ENCODE data around the gene METTL15. TPM values are rescaled to one million over a fixed set of nuclear protein-coding genes. Genes with fewer than 3 reads are reported as not detected.

Gene METTL15
- total and polyA plus RNA-seq, 2 of the 8 experiments (the other 6 are each of a cell fraction or from before 2014, with no cell fraction given), result 5.4 to 10.5 TPM

- no peak overlapping the region for H3K4me3 ChIP-seq (ENCODE audit: extremely low read depth in 1 of 4, insufficient read depth in 2 of 4, low read depth in 3 of 4, low read length in 4 of 4)
- ChIA-PET CTCF (ENCODE audit: partially characterized antibody) (interaction anchor here (0.6 kb wide), 1 partner anchor 13 kb away, joined by 3 read pairs; no protein-coding TSS in a partner anchor), POLR2A (ENCODE audit: partially characterized antibody) (no interaction called here)
- H2BK20ac ChIP-seq (ENCODE audit: low read length), result no peak overlapping the region
- no peak overlapping the region for H3K4me2 ChIP-seq (ENCODE audit: insufficient read depth in 1 of 2, low read depth in 2 of 2, low read length in 2 of 2)
- no peak overlapping the region for H3K14ac ChIP-seq (ENCODE audit: insufficient read length)
- H2AK5ac ChIP-seq (ENCODE audit: low read depth, low read length), result no peak overlapping the region
- no peaks in the 10 kb centered on the region for H4K20me1 ChIP-seq (replicated peaks in 1 of 2; ENCODE audit: control insufficient read depth in 1 of 2, insufficient read depth in 2 of 2, low read length in 2 of 2)
- no peak overlapping the region for H3K23ac ChIP-seq (ENCODE audit: insufficient read length)
- no peak overlapping the region for H4K5ac ChIP-seq (ENCODE audit: insufficient read length, low read depth, low read length)
- no peak overlapping the region for H4K8ac ChIP-seq (ENCODE audit: extremely low read depth, insufficient read depth, low read length)
- H3K56ac ChIP-seq (replicated peaks; ENCODE audit: insufficient read length, low read depth, low read length), result no peak overlapping the region
- peaks cover 0 to 42% (median 1%) of the 10 kb centered on the region in 4 experiments; a peak in 4 of 8 replicates for H3K36me3 ChIP-seq (ENCODE audit: control insufficient read depth in 2 of 4, insufficient read depth in 4 of 4, low read length in 3 of 4)
- no peaks in the 10 kb centered on the region for H3K79me1 ChIP-seq (ENCODE audit: low read depth, low read length)
- no peak overlapping the region for H2BK5ac ChIP-seq (ENCODE audit: low read depth, low read length)
- H3K9ac ChIP-seq (replicated peaks in 1 of 4; ENCODE audit: extremely low read depth in 1 of 4, low read depth in 3 of 4, low read length in 3 of 4), result no peak overlapping the region
- FAIRE-seq (no peak), DNase-seq (ENCODE audit: low read depth in 1 of 2, low spot score in 2 of 2) (no peak)
- no peak overlapping the region for H2BK120ac ChIP-seq (replicated peaks; ENCODE audit: low read depth, low read length)
- no peaks in the 10 kb centered on the region for H3K9me3 ChIP-seq (ENCODE audit: insufficient read depth in 2 of 2, low read depth in 1 of 2, low read length in 1 of 2)
- no peak overlapping the region for H4K91ac ChIP-seq (replicated peaks; ENCODE audit: insufficient read length, low read length)
- H3K27ac ChIP-seq (ENCODE audit: low read depth, low read length), result no peak overlapping the region
- no peaks in the 10 kb centered on the region for H3K4me1 ChIP-seq (replicated peaks in 1 of 4; ENCODE audit: control insufficient read depth in 3 of 4, insufficient read depth in 4 of 4, low read length in 3 of 4)
- no peak overlapping the region for H2BK12ac ChIP-seq (ENCODE audit: low read depth, low read length)
- 96% methylated on average over 5 of the region's 5 CpGs; no CpG with 5 or more reads in 1 of the 2 experiments for WGBS, 2 experiments (ENCODE audit: extremely low coverage in 1 of 2, insufficient coverage in 1 of 2, insufficient read length in 1 of 2, insufficient replicate concordance in 2 of 2, low coverage in 1 of 2, low lambda C conversion rate in 2 of 2, missing lambda C conversion rate in 1 of 2)
- H3K27me3 ChIP-seq (replicated peaks in 1 of 4; ENCODE audit: control insufficient read depth in 3 of 4, extremely low read depth in 1 of 4, insufficient read depth in 3 of 4, low read length in 3 of 4), result no peaks in the 10 kb centered on the region
- H3K79me2 ChIP-seq (ENCODE audit: control insufficient read depth in 1 of 2, insufficient read depth in 2 of 2, low read length in 2 of 2), result no peaks in the 10 kb centered on the region
- H3K23me2 ChIP-seq (ENCODE audit: low read depth, low read length), result no peaks in the 10 kb centered on the region
- no peak overlapping the region for H2BK15ac ChIP-seq (ENCODE audit: low read length)
- no peak overlapping the region for H3K4ac ChIP-seq (replicated peaks; ENCODE audit: insufficient read length, low read depth, low read length)
- no peak overlapping the region for H3K18ac ChIP-seq (ENCODE audit: extremely low read depth, low read length)
- no peak overlapping the region for H2AFZ ChIP-seq (ENCODE audit: low read length)
- no peak for TF ChIP-seq BACH1 (IDR thresholded peaks at IDR 0.05; ENCODE audit: low read length)
- TF ChIP-seq EP300 (IDR thresholded peaks at IDR 0.05; ENCODE audit: borderline replicate concordance in 1 of 2, low read depth in 2 of 2, low read length in 2 of 2), result no peak
- no peak for TF ChIP-seq SIN3A (conservative IDR thresholded peaks at IDR 0.05 in 1 of 2, IDR thresholded peaks at IDR 0.05 in 1 of 2; ENCODE audit: low read depth in 1 of 2, low read length in 2 of 2)
- no peak for TF ChIP-seq CTBP2 (IDR thresholded peaks at IDR 0.05; ENCODE audit: borderline replicate concordance, insufficient read depth, insufficient read length, low read length)
- TF ChIP-seq SAP30 (IDR thresholded peaks at IDR 0.05; ENCODE audit: insufficient read depth, insufficient replicate concordance, low read length), result no peak
- no peak for TF ChIP-seq CBX8 (IDR thresholded peaks at IDR 0.05; ENCODE audit: borderline replicate concordance, low read depth, low read length)
- TF ChIP-seq RBBP5 (IDR thresholded peaks at IDR 0.05; ENCODE audit: borderline replicate concordance, low read depth, low read length), result no peak
Measured at GRCh38 chr11:28089378-28089777, 18.8 kb upstream of the METTL15 start.
